ENCODE measurements around the gene NCKAP5L. TPM values are rescaled to one million over a fixed set of nuclear protein-coding genes. Genes with fewer than 3 reads are reported as not detected.

The NCKAP5L gene
- total RNA-seq, 2 donors from 2014 or later: 10.1 to 13.2 TPM

- intact Hi-C loops (cut with DNase I): no loop called here
- ATAC-seq (peak; percentile 43), DNase-seq (peak in 2 of 4 donors; percentile 21 to 28)
- no peak for TF ChIP-seq CTCF (IDR thresholded peaks at IDR 0.05)
- TF ChIP-seq POLR2A (IDR thresholded peaks at IDR 0.05): no peak
- Histone ChIP-seq H3K27me3 (no peaks in the 10 kb centered on the region), H3K9me3 (no peaks in the 10 kb centered on the region), H3K36me3 (replicated peaks in 1 of 2; ENCODE audit: insufficient read depth in 1 of 2, low read depth in 2 of 2) (no peaks in the 10 kb centered on the region), H3K27ac (peak overlapping the region in 1 of 4 donors; percentile 20), H3K4me3 (no peak overlapping the region), H3K4me1 (no peaks in the 10 kb centered on the region)
- 78 to 80% methylated on average over 11 to 13 of the region's 14 CpGs for whole genome bisulfite sequencing, 2 donors
These were observed 19.4 kb downstream of the NCKAP5L start for GRCh38 chr12:49808686-49809380.

- no peaks in the 10 kb centered on the region for H3K27me3 ChIP-seq
- H3K4me1 ChIP-seq: no peaks in the 10 kb centered on the region
- no peaks in the 10 kb centered on the region for H3K9me3 ChIP-seq
- no peaks in the 10 kb centered on the region for H3K36me3 ChIP-seq (replicated peaks in 1 of 2; ENCODE audit: insufficient read depth in 1 of 2, low read depth in 2 of 2)
- H3K4me3 ChIP-seq: no peak overlapping the region
- intact Hi-C loops (cut with DNase I): no loop called here
- TF ChIP-seq POLR2A (IDR thresholded peaks at IDR 0.05) (no peak), CTCF (IDR thresholded peaks at IDR 0.05) (no peak)
- ATAC-seq (no peak), DNase-seq (no peak)
- 86 to 90% methylated on average over 12 of the region's 12 CpGs for WGBS, 2 donors
- H3K27ac ChIP-seq: no peak overlapping the region
These were observed 20.1 kb downstream of the NCKAP5L start for GRCh38 chr12:49807991-49808580.

GRCh38 chr12:49806877-49807276 lies 21.3 kb downstream of the NCKAP5L start:
- 86% methylated on average over 7 of the region's 7 CpGs for WGBS, 2 donors
- H3K36me3 ChIP-seq (replicated peaks in 1 of 2; ENCODE audit: insufficient read depth in 1 of 2, low read depth in 2 of 2): no peaks in the 10 kb centered on the region
- TF ChIP-seq POLR2A (IDR thresholded peaks at IDR 0.05): no peak
- no peak for TF ChIP-seq CTCF (IDR thresholded peaks at IDR 0.05)

GRCh38 chr12:49806321-49806813 lies 21.8 kb downstream of the NCKAP5L start:
- no peak for DNase-seq
- Histone ChIP-seq H3K4me3 (no peak overlapping the region), H3K27me3 (no peaks in the 10 kb centered on the region), H3K9me3 (no peaks in the 10 kb centered on the region), H3K4me1 (no peaks in the 10 kb centered on the region), H3K36me3 (replicated peaks in 1 of 2; ENCODE audit: insufficient read depth in 1 of 2, low read depth in 2 of 2) (no peaks in the 10 kb centered on the region), H3K27ac (no peak overlapping the region)
- 84 to 88% methylated on average over 6 to 7 of the region's 7 CpGs for WGBS, 2 donors
- intact Hi-C loops (cut with DNase I): no loop called here
- no peak for TF ChIP-seq POLR2A (IDR thresholded peaks at IDR 0.05)
- TF ChIP-seq CTCF (IDR thresholded peaks at IDR 0.05): no peak
- no peak for ATAC-seq

More at GRCh38 chr12:49806877-49807276, 21.3 kb downstream of the NCKAP5L start:
- no peaks in the 10 kb centered on the region for H3K27me3 ChIP-seq
- ATAC-seq (no peak), DNase-seq (no peak)
- intact Hi-C loops (cut with DNase I): no loop called here
- no peak overlapping the region for H3K27ac ChIP-seq
- H3K4me3 ChIP-seq: no peak overlapping the region
- H3K4me1 ChIP-seq: no peaks in the 10 kb centered on the region
- H3K9me3 ChIP-seq: no peaks in the 10 kb centered on the region

Measured in body of pancreas (tissue), 4 donors.